HuH-7.5 (cell line): ENCODE results near the gene MZB1.
A peak's percentile ranks its signal among the peaks of the same experiment; 100 is the strongest.

Source experiments
- DNase-seq: peaks from one replicate; pipeline ENCODE4 v3.0.0; 2011; ENCODE audit warnings: low spot score

Gene MZB1, protein sequence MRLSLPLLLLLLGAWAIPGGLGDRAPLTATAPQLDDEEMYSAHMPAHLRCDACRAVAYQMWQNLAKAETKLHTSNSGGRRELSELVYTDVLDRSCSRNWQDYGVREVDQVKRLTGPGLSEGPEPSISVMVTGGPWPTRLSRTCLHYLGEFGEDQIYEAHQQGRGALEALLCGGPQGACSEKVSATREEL

DNA sequence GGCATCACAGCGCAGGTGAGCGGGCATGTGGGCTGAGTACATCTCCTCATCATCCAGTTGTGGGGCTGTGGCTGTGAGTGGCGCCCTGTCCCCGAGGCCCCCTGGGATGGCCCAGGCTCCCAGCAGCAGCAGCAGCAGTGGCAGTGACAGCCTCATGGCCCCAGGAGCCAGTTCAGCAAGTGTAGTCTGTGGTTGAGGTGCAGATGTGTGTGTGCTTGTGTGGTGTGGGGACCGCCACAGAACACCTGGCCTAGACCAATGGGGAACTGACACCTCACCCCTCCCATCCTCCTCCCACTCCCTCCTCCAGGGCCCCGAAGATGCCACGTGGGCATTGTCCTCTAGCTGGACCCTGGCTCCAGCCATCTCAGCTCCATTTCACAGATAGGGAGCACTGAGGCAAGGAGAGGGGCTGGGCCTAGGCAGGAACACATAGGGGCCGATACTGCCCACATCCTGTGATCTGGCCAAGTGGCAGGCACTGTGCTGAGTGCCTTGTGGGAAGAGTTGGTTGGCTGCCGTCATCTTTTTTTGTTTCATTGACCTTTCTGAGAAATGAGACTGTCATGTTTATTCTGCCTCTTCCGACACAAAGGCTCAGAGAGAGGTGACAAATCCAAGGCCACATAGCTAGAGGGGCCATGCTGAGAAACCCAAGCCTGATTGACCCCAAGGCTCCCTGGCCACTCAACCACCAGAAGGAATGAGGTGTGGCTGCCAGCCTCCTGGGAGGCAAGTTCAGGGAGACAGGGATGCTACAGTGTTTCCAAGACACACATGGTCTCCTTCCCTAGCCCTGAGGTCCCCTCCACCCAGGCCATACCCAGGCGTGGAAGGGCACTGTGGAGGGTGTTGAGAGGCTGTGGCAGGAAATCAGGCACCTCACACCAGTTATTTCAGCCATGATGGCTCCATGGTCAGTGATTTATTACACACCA lies at the start of gene MZB1:
MZB1 (minus strand) TSS at position 213 of the 938 bp plus-strand sequence; CDS start at position 156, 57 bp downstream.
- no peak for DNase-seq

DNA sequence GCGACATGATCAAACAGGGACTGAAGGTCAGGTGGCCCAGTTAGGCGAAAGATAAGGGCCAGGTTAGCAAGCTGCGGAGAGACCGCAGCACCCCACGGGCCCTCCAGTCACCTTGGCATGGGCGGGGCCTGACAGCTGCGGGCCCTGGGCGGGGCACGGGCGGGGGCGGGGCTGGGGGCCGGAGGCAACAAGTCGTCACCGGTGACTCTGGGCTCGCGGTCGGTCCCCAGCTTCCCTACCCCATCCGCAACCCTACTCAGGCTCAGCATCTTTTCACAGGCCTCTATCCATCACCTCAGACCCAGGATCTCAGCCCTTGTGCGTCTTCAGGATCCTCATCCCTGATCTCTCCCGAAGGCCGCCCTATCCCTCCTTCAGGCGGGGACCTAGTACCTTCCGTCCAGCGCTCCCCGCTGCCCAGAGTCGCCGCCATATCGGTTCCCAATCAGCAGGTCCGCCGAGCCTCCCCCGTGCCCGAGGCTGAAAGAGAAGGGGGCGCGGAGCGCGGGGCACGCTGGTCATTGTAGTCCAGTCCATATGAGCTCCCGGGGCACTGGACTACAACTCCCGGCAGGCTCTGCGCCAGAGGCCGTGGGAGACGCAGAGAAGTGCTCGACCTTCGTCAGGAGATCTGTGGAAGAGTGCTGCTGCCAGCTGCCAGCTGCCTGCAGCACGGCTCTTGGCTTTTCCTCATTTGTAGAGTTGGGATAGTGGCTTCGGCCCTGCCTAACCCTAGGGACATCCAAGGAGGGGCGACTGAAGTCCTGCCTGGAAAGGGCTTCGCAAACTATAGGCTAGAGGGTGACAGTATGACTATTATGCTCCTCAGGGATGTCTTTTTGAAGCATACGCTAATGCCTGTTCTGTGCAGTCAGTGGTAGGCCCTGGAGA lies 49.5 kb upstream of the MZB1 start, which contains the start of gene DNAJC18:
DNAJC18 (minus strand) TSS at position 513 of the 891 bp plus-strand sequence; CDS start at position 433, 80 bp downstream.
- peak; percentile 84 for DNase-seq

DNA sequence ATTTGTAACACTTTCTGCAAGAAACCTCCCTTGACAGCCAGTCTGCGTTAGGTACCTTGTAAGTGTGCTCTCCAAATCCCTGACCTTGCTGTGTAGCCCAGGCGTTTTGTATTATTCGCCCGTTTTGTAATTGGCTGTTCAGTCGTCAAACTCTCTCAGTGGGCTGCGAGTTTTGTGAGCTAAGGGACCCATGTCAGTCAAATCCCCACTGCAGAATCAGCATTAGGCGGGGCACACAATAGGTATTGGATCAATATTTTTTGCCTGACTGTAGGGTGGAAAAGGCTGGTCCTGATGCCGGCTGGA lies 48.9 kb upstream of the MZB1 start:
- no peak for DNase-seq

DNA sequence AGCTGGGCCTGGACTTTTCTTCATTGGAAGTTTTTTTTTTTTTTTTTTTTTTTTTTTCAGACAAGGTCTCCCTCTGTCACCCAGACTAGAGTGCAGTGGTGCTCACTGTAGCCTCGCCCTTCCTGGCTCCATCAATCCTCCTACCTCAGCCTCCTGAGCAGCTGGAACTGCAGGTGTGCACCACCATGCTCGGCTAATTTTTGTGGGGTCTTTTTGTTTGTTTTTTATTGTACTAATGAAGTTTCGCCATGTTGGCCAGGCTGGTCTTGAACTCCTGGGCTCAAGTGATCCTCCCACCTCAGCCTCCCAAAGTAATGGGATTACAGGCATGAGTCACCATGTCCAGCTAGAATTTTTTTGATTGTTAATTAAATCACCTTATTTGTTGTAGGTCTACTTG lies 46.0 kb upstream of the MZB1 start:
- DNase-seq, result no peak

DNA sequence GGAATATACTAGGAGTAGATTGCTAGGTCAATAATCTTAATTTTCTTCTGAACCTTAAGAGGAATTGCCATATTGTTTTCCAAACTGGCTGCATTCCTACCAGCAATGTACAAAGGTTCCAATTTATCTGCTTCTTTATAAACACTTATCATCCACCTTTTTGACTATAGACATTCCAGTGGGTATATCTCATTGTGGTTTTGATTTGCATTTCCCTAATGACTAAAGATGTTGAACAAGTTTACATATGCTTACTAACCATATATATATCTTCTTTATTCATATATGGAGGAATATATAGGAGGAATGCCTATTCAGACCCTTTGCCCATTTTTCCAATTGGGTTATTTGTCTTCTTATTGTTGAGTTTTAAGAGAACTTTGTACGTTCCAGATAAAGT lies 42.0 kb upstream of the MZB1 start:
- no peak for DNase-seq

DNA sequence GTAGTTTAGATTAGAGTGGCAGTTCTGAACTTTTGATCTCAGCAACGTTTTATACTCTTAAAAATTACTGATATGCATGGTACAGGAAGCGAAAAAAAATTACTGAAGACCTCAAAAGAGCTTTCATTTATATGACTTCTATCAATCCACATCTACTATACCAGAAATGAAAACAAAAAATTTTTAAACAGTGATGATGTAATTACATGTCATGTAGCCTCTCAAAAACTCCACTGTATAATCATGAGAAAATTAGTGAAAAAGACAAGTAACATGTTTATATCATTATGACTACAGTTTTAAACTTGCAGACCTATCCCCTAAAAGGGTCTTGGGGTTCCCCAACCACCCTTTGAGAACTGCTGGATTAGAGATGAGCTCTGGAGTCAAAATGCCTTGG lies 40.3 kb upstream of the MZB1 start:
- DNase-seq, result no peak

DNA sequence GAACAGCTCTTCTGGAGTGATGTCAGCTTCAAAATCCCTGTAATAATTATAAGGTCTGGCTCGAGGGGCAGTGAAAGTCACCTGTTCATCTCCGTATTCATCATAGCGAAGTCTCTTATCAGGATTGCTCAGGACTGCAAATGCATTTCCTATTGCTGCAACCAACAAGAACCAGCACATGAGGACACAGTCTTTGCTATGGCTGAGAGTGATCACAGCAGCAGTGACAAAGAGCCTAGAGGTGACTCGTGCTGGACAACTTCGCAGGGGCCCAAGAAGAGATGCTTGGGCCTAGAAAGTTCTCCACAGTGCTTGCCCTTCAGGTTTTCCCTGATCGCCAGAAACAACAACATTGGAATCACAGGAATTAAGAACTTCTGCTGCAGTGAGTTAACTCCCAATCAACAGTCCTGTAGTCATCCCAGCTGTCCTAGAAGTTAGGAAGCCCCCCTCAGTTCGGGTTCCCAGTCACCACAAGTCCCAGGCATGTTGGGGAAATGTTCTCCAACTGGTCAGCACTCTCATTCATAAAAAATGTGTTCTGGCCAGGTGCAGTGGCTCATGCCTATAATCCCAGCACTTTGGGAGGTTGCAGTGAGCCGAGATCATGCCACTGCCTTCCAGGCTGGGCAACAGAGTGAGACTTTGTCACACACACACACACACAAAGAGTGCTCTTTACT lies 36.6 kb upstream of the MZB1 start:
- DNase-seq, result no peak

DNA sequence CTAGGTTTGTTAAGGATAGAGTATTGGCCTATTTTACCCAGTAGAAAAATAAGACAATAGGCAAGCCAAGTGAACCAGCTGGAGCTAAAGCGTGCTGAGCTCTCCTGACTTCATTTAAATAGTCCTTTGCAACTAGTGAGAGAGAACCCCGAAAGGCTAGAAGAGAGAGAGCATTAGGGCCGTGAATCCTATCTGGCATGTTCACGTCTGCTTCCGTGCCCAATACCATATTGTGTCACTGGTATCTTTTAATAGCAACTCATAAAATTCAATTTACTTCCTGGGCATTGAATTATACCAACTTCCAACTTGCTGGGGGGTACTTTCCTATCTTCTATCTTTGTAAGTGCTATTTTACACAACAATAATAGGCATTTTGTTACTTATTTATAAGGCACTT lies 35.8 kb upstream of the MZB1 start:
- DNase-seq, result no peak

DNA sequence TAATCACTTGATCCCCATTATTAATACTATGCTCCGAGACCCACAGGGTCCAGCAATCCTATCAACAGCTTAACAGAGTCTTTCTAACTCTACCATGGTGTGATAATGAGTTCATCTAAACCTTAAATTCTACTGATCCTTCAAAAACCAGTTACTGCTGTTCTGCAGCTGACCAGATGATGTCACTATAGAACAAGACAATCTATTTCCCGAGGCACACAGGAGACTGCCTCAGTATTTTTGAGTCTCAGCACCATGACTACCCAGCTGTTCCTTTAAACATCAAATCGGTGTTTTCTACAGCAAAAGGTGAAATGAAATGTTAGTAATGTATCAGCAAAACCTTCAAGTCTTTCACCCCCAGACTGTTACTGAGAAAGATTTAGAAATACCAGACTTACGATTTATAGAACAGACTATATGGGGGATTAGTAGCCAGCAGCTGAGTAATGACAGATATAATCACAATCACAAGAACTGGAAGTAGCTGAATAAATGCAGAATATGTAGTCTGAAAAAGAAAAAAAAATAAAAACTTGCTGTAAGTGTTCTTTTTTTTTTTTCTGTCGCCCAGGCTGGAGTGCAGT lies 32.7 kb upstream of the MZB1 start:
- peak; percentile 35 for DNase-seq

DNA sequence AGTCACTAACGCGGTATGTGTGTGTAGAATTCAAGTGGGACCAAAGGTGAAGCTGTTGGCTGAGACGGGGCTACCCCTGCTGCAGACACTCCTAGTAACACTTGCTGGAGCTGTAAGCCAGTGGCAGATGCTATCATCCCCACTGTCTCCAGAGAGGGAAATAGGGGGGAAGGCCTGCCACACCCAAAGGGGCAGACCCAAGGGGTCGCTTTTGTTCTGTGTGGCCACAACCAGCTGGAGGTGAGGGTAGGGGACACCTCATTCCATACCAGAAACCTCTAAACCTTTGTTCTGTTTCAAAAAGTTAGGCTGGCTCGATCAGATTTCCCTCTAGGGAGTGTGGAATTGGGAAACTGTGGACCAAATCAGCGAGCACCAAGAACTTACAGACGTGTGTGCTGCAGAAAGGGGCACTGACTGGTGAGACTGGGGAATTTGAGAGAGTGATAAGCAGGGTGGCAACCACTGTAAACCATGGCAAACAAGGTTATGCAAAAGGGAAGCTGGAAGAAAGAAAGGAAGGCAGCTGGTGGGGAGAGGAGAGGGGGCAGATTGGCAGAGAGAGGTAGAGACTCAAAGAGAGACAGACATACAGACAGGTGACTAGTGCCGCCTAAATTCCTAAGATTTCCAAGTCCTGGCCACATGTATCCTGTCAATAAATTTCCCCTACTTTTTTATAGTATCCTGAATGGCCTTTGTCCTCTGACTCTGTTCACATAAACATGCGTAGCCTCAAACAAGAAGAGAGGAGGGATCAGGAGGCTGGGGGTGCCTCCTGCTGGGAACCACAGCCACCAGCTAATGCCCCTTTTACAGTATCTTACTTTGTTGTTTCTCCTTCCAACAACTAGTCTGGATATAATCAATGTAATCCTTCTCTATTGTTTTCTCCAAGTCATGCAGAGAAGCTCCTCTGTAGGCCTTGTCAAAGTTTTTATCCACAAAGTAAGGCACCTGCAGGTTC lies 29.8 kb upstream of the MZB1 start:
- DNase-seq, result no peak

DNA sequence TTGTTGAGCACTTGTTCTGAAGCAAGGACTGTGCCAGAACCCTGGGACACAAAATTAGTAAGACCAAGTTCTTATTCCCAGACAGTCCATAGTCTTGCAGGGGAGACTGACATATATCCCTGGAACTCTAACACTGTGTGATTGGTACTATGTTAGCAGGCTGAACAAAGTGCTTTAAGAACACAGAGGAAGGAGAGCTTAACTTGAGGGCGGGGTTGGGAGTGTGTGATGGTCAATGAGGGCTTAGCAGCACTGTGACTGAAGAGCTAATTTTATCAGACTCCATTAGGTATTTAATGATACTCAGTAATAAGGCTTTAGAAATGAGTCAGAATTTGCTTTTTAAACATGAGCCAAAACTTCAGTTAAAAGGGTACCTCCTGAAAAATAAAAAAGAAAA lies 29.1 kb upstream of the MZB1 start:
- no peak for DNase-seq

DNA sequence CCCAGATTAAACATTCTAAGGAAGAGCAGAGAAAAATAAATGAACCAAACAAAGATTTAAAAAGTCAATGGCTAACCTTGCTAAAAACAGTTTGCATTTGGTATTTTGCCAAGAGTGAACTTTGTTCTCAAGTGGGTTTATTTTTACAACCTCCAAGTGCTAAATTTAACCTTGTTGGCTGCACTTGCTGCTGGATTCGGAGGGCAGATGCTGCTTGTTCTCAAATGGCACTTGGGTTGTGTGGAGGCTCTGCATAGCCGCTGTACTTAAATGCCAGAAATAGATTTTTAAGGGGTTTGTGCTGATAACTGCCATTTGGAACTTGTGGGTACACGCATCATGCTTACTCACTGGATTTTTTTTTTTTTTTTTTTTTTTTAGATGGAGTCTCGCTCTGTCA lies 27.5 kb upstream of the MZB1 start:
- DNase-seq, result no peak

DNA sequence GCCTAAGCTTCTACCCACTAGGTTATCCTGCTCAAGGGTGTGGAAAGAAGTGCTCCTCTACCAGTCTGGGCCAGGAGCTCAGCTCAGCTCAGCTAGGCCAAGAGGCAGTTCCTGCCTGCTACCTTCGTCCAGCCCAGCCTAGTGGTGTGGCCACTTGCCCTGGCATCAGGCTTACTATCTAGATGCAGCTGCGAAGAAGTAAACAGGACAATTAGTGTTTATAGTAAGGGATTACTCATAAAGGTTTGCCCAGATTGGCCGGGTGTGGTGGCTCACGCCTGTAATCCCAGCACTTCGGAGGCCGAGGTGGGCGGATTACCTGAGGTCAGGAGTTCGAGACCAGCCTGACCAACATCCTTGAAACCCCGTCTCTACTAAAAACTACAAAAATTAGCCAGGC lies 26.9 kb upstream of the MZB1 start:
- DNase-seq, result no peak

DNA sequence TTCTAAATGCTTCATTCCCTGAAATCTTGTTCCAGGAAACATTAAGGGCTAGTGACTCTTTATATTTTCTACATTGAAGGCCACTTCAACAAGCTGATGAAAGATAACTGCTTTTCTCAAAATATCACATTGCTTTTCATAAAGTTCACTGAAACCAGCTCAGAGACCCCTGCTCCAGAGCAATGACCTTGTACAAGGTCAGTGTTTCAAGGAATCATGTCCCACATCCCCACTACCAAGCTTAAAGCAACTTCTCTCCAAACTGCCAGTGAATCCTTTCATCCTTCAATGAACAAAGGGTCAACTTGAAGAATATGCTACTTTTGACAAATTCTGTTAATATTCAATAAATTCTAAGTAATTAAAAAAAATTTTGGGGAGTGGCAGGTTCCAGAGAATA lies 26.2 kb upstream of the MZB1 start:
- no peak for DNase-seq

DNA sequence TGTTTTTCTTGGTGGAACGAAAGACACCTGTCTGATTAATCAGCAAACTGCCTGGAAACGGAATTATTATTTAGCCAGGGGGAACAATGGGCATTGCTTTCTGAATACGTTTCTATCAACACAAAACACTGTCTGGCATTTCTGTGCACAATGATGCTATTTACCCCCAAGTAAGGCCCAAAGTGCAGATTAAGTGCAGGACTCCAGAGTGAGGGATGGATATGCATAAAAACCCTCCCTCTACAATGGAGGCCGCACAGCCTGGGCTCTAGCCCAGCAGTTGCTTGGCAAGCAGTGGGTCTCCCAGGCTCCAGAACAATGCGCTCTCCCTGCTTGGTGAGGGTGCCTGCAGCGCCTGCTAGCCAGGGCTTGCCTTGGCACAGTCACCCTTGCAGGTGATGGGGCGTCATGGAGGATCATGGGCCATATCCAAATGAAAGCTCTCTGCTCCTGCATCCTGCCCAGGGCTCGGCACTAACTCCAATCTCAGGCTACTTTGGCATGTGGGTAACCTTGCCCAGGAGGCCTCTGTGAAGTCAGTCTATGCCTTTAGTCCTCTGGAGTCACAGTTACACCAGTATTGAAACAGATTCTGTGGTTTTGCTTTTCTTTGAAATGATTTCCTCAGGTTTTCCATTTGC lies 25.6 kb upstream of the MZB1 start:
- DNase-seq, result no peak

DNA sequence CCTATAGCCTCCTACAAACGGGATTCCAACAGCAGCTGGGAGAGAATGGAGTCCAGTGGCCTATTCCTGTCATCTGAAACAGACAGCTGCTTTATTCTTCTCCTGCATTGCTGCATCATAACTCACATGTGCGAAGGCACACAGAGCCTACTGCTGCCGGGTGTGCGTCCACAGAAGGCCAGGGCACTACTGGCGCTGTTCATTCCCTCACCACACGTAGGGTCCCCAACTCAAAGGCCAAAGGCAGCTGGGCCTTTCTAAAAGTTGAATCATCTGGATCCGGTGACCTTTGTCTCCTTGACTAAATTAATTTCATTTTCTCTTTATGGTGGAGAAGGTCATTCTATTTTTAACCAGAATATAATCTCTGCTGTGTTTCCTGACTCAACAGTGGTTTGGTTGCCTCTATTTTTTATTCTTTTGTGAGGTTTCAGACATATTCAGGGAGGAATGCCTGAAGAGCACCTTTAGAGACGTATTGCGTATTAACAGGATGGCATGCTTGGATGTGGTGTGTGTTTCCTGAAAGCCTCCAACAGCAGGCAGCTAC lies 24.9 kb upstream of the MZB1 start:
- DNase-seq, result no peak

DNA sequence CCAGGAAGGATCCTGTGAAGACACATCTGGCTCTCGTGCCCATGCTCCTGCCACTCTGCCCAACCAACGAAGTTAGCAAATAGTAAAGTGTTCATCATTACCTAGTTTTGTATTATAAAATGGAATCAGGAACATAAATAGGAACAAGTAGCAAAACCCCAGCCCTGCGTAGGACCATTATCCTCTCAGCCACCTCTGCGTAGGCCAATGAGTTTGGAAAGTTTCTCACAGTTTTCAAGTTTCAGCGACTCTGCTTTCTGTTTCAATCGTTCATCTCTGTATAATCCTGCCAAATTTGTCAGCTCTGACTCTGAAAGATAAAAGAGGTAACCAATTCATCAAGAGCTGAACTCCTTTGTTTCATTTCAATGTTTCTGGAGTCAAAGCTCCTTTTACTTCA lies 24.2 kb upstream of the MZB1 start:
- no peak for DNase-seq

DNA sequence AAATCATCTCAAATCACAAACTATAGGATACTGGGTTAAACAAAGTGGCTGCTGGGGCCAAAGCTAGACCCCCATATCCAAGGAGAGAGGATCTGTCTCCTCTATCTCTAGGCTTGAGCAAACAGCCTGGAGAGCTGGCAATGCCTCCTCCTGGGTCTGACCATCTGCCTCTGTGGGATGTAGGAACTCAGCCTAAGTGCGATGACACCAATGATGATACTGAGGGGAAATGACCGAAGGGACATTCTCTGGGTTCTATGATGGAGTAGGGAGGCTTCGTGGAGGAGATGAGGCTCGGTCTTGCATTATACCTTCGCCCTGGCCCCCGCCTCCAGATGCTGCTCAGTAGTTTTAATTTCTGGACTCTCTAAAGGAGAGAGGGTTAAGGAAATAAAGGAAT lies 23.4 kb upstream of the MZB1 start:
- DNase-seq, result no peak

DNA sequence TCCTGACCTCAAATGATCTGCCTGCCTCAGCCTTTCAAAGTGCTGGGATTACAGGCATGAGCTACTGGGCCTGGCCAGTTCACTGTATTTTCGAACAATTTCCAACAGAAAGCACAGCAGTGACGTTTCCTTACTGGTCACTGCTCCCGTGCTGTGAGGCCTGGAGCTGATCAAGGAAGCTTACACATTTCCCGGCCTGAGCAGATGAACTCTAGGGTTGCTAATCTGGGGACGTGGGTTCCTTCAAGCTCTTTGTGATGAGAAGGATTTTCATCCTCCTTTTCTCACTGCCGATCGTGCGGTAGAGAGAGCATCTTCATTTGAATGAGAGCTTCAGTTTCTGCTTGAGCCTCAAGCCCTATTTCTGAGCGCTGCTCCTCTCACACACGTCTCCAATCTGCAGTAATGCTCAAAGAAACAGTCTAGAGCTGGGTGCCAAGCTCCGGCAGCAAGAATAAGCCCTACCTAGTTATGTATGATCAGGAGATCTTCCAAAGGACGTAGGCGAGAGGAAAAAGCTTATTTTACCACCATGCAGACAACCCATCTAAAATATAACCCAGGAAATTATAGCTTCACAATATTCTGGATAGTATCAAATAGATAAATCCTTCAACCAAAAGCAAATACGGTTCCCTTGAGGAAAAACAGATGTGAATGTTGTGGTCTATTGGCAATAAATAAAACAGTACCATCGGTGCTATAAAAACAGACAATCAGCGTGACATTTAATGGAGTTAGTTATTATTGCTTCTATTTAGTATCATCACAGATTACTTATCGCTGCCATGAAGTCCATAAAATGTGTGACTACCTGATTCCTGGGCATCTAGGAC lies 21.5 kb upstream of the MZB1 start:
- no peak for DNase-seq
